SH-SY5Y (cell line): ENCODE data around the gene ZNF559.

Experiments
- GATA2 ChIP-seq: IDR thresholded peaks from 2 replicates; pipeline ENCODE4 v1.6.1; 2011; ENCODE audit warnings: mild to moderate bottlenecking, low read depth, low read length
- GATA3 ChIP-seq: IDR thresholded peaks from 2 replicates; pipeline ENCODE4 v1.6.1; 2011; ENCODE audit warnings: low read depth, mild to moderate bottlenecking, low read length, moderate library complexity

ZNF559 gene

DNA sequence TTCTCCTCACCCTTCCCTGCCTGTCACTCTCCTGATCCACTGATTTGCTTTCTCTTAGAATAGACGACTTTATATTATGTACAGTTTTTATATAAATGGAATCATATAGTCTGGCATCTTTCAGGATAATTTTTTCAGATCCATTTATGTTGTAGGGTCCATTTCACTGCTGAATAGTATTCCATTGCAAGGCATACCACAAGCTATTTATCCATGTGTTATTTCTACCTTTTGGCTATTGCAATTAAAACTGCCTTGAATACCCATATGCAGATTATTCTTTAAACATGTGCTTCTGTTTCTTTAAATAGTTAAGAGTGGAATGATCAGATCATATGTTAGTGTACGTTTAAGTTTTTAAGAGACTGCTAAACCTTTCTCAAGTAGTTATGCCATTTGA is 21.0 kb downstream of the ZNF559 start:
- TF ChIP-seq GATA2 (no peak), GATA3 (no peak)

DNA sequence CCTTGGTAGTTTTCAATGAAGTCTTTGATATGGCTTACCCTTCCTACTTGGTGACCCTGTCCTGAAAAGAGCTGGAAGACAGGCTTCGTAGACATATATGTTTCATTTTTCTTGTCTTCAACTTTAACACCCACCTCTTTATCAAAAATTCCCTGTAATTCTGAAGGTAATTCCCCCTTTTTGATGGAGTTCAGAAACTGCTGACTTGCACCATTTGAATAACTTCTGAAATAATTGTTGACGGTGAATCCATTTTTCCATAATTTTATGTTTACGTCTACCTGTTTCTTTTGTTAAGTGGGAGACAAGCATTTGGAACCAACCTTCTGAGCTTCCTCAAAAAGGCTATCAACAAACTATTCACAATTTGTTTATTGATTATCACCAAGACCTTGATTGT is 24.3 kb downstream of the ZNF559 start:
- TF ChIP-seq GATA2: no peak
- TF ChIP-seq GATA3: no peak

DNA sequence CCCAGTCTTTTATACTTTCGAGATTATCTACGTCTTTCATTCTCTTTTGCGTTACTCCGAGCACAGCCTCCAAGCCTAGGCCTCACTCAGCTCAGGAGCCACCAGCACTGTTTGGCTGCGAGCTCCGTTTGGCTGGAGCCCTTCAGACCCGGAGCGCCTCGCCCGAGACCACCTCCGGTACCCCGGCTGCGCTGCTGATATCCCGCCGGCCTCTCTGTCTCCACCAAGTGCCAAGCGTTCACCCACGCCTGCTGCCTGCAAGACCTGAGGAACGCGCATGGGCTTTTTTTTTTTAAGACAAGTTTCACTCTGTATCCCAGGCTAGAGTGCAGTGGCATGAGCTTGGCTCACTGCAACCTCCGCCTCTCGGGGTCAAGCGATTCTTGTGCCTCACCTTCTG is 24.7 kb downstream of the ZNF559 start:
- TF ChIP-seq GATA3 (no peak), GATA2 (no peak)

DNA sequence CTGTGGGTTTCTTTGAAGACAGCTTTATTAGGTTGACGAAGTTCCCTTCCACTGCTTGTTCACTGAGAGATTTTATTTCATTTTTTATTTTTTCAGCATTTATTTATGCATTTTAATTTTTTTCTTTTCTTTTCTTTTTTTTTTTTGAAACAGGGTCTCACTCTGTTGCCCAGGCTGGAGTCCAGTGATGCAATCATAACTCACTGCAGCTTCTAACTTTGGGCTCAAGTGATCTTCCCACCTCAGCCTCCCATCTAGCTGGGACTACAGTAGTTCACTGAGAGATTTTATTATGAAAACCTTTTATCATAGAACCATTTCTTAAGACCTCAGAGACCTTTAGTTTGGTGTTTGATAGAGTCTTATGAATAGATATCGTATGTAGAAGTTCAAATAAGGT is 28.5 kb downstream of the ZNF559 start:
- TF ChIP-seq GATA3 (no peak), GATA2 (no peak)

DNA sequence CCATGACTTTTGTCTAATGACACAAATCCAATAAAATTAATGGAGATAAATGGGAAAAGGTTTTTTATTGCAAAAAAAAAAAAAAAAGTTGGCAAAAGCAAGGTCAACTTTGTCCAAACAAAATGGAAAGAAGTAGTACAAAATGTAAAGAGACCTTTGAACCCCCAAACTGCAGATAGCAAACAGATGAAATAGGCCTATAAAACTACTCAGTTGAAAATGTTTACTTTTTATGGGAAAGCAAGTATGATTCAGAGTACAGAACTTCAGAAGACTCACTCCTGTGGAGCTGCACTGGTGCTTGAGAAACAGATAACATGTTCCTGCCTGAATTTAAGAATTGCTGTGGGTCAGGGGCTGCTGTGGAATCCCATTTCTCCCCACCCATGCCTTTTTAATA is 29.0 kb downstream of the ZNF559 start:
- TF ChIP-seq GATA2 (no peak), GATA3 (no peak)

DNA sequence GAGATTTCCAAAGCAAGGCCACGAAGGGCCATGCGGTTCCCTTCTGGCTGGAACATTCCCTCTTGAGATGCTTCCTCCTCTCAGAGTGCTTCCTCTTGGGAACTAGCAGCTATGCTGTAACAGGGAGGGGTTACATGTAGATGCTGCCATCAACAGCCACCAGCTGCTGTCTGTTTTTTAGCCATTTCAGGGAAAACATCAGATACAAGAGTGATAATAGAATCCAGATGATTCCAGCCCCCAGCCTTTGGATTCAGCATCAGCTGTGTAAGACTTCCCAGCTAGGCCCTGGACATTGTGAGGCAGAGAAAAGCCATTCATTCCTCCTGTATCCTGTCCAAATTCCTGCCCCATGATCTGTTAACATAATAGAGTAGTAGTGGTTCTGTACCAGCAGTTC is 30.7 kb downstream of the ZNF559 start:
- TF ChIP-seq GATA3 (no peak), GATA2 (no peak)

DNA sequence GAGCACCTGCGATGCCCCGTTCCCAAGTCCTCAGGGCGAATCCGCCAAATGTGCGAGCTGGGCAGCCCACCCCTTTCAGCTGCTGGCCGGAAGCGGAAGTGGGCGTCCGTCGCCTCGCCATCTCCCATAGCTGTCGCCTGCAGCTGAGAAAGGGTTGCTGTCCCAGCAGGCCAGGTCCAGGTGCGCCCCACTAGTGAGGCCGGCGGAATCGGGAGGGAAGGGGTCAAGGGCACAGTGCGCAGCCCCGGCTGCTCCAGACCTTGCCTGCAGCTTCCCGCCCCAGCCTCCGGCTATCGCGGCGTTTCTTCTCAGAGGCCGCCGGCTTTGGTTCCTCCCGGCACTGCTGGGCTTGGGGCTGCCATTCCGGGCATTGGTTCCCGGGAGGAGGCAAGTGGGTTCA is 38.9 kb downstream of the ZNF559 start, which contains the start of gene ZNF177:
Gene ZNF177, plus strand, starts transcription at position 109 of the 400 bp plus-strand sequence. CDS start 15,299 bp downstream, outside the sequence.
- TF ChIP-seq GATA3 (no peak), GATA2 (no peak)

DNA sequence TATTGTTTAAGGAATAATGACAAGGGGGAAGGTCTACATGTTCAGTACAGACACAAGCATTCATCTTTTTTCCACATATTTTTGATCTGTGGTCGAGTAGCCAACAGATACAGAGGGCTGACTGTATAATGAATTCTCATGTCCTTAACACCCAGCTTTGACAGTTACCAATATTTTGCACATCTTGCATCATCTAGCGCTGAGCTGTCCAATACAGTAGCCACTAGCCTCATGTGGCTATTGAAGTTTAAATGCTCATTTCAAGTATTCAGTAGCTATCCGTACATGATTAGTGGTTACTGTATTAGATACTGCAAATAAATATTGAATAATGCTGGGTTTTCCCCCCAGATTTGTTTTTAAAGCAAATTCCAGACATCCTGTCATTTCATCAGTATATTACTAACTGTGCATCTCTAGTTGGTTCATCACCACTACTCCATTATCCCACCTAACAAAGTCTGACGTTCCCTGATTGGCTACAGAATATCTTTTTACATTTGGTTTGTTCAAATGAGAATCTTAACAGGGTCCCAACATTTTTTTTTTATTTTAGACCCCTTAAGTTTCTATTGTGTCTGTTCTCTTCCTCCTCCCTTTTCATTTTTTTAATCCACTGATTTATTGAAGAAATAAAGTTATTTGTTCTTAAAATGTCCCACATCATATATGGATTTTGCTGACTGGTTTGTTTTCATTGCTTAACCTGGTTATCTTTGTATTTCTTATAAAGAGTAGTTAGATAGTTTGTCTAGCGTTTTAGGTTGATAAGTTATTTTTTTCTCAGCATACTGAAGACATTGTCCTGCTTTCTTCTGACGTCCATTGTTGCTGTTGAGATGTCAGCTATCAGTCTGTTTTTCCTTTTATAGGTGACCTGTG is 47.0 kb downstream of the ZNF559 start:
- TF ChIP-seq GATA3: no peak
- TF ChIP-seq GATA2: no peak

DNA sequence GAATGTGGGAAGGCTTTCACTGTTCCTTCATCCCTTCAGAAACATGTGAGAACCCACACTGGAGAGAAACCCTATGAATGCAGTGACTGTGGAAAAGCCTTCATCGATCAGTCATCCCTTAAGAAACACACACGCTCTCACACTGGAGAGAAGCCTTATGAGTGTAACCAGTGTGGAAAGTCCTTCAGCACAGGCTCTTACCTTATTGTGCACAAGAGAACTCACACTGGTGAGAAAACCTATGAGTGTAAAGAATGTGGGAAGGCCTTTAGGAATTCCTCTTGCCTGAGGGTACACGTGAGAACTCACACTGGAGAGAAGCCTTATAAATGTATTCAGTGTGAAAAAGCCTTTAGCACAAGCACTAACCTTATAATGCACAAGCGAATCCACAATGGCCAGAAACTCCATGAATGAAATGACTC is 57.4 kb downstream of the ZNF559 start:
- TF ChIP-seq GATA3 (no peak), GATA2 (no peak)
